CD8-positive, alpha-beta memory T cell (primary cell): ENCODE data around the gene RNF2. TPM values are rescaled to one million over a fixed set of nuclear protein-coding genes. Genes with fewer than 3 reads are reported as not detected.

Source experiments
- CTCF ChIA-PET: fragments of 350-600 bp; sonication (Branson Sonifier 250); formaldehyde crosslinking; loops from one replicate; lab custom pipeline; 2021; ENCODE audit warnings: antibody characterized with exemption; lab: Charles Lee
- POLR2A ChIA-PET: fragments of 350-600 bp; sonication (Branson Sonifier 250); formaldehyde crosslinking; loops from one replicate; lab custom pipeline; 2021; ENCODE audit warnings: antibody characterized with exemption; lab: Charles Lee
- DNase-seq, 5 donors: peaks; one replicate each; pipeline versions ENCODE4 v3.0.0 to v3.0.0-alpha.2; 2020 to 2022; ENCODE audit warnings: mixed read lengths in 1 of 5
- H3K27ac ChIP-seq: one replicate; pipeline ENCODE4 v1.7.0; 2013; ENCODE audit warnings: low read depth, mild to moderate bottlenecking, low read length, moderate library complexity
- H3K27me3 ChIP-seq: 2 replicates; pipeline ENCODE4 v1.7.0; 2013; ENCODE audit warnings: low read length, mild to moderate bottlenecking; ENCODE audit not compliant: insufficient read depth, poor library complexity, severe bottlenecking
- H3K36me3 ChIP-seq: 2 replicates; pipeline ENCODE4 v1.7.0; 2013; ENCODE audit warnings: mild to moderate bottlenecking, low read length, moderate library complexity; ENCODE audit not compliant: insufficient read depth
- H3K4me1 ChIP-seq: 2 replicates; pipeline ENCODE4 v1.7.0; 2013; ENCODE audit warnings: mild to moderate bottlenecking, low read length, moderate library complexity; ENCODE audit not compliant: insufficient read depth
- H3K4me3 ChIP-seq: 2 replicates; pipeline ENCODE4 v1.7.0; 2013; ENCODE audit warnings: mild to moderate bottlenecking, low read length
- H3K9me3 ChIP-seq: 2 replicates; pipeline ENCODE4 v1.7.0; 2013; ENCODE audit warnings: mild to moderate bottlenecking, low read length
- H3K27ac Mint-ChIP-seq, 8 donors: one replicate each; pipeline ENCODE4 v1.8.0; 2020 to 2021; ENCODE audit warnings: mixed read lengths in 8 of 8, mild to moderate bottlenecking in 6 of 8, inconsistent platforms in 3 of 8, moderate library complexity in 3 of 8
- H3K27me3 Mint-ChIP-seq, 2 donors: one replicate each; pipeline ENCODE4 v1.8.0; 2020 to 2021; ENCODE audit warnings: mixed read lengths in 2 of 2, mild to moderate bottlenecking in 1 of 2, moderate library complexity in 1 of 2
- H3K36me3 Mint-ChIP-seq, 3 donors: one replicate each; pipeline ENCODE4 v1.8.0; 2020 to 2021; ENCODE audit warnings: mixed read lengths in 3 of 3, inconsistent platforms in 1 of 3, mild to moderate bottlenecking in 1 of 3
- H3K4me1 Mint-ChIP-seq, 3 donors: one replicate each; pipeline ENCODE4 v1.8.0; 2020 to 2021; ENCODE audit warnings: mixed read lengths in 3 of 3, inconsistent platforms in 1 of 3, mild to moderate bottlenecking in 1 of 3
- H3K4me3 Mint-ChIP-seq, 7 donors: one replicate each; pipeline ENCODE4 v1.8.0; 2020 to 2021; ENCODE audit warnings: mixed read lengths in 7 of 7, mild to moderate bottlenecking in 6 of 7, moderate library complexity in 4 of 7, inconsistent platforms in 2 of 7
- H3K9me3 Mint-ChIP-seq, 5 donors: one replicate each; pipeline ENCODE4 v1.8.0; 2020 to 2022; ENCODE audit warnings: mixed read lengths in 5 of 5, mild to moderate bottlenecking in 3 of 5, moderate library complexity in 2 of 5, inconsistent platforms in 1 of 5
- polyA plus RNA-seq: library from polyadenylated mRNA; unstranded; fragments of 300-500 nt; fragmentation: Illumina TruSeq; gene quantifications from one replicate; pipeline ENCODE4 v1.2.3, GENCODE V29; 2021
- total RNA-seq, 2 experiments: library from RNA; stranded (reverse); gene quantifications; one replicate each; pipeline ENCODE4 v1.2.3, GENCODE V29; 2021

RNF2 gene
- total and polyA plus RNA-seq, 3 experiments from 2014 or later, result 29.6 to 32.2 (median 30.5) TPM

- Mint-ChIP-seq H3K9me3 (no peaks in the 10 kb centered on the region), H3K27ac (peak overlapping the region in 2 of 8 donors; percentile 14 to 32), H3K36me3 (peaks cover 22 to 82% (median 23%) of the 10 kb centered on the region in 3 donors), H3K27me3 (no peaks in the 10 kb centered on the region), H3K4me3 (no peak overlapping the region), H3K4me1 (peaks cover 0 to 4% (median 2%) of the 10 kb centered on the region in 3 donors)
- Histone ChIP-seq H3K9me3 (no peaks in the 10 kb centered on the region), H3K36me3 (no peaks in the 10 kb centered on the region), H3K4me1 (no peaks in the 10 kb centered on the region), H3K4me3 (no peak overlapping the region), H3K27ac (no peak overlapping the region), H3K27me3 (no peaks in the 10 kb centered on the region)
- POLR2A ChIA-PET, result no interaction called here
- CTCF ChIA-PET, result no interaction called here
- no peak for DNase-seq
Measured at GRCh38 chr1:185137896-185138545, 92.7 kb downstream of the RNF2 start.

DNA sequence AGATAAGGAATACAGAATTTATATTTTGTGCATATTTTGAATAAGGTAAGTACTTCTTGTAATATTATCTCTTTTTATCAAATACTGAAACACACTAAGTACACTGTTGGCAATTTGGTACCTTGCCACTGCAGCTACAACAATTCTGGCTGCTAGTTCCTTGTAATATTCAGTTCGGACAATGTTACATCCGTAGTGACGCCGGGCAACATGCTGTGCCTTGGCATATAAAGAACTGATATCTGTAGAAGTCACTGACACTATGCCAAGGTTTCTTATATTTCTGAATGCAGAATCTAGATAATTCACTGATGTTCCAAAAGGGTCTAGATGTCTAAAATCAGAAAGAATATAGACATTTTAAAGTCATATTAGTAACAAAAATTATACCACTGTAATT is 93.9 kb downstream of the RNF2 start:
- ChIA-PET CTCF (no interaction called here), POLR2A (no interaction called here)
- H3K36me3 ChIP-seq, result no peaks in the 10 kb centered on the region
- Mint-ChIP-seq H3K27me3 (no peaks in the 10 kb centered on the region), H3K27ac (no peak overlapping the region), H3K9me3 (no peaks in the 10 kb centered on the region), H3K4me1 (peaks cover 0 to 4% (median 2%) of the 10 kb centered on the region in 3 donors), H3K4me3 (no peak overlapping the region), H3K36me3 (peaks cover 13 to 78% (median 18%) of the 10 kb centered on the region in 3 donors)
- DNase-seq, result no peak
- H3K4me1 ChIP-seq, result no peaks in the 10 kb centered on the region
- H3K27me3 ChIP-seq, result no peaks in the 10 kb centered on the region
- H3K27ac ChIP-seq, result no peak overlapping the region
- H3K4me3 ChIP-seq, result no peak overlapping the region
- no peaks in the 10 kb centered on the region for H3K9me3 ChIP-seq

GRCh38 chr1:185144233-185144632 is 98.9 kb downstream of the RNF2 start:
- H3K36me3 ChIP-seq, result peaks cover 7% of the 10 kb centered on the region
- CTCF ChIA-PET, result no interaction called here

DNA sequence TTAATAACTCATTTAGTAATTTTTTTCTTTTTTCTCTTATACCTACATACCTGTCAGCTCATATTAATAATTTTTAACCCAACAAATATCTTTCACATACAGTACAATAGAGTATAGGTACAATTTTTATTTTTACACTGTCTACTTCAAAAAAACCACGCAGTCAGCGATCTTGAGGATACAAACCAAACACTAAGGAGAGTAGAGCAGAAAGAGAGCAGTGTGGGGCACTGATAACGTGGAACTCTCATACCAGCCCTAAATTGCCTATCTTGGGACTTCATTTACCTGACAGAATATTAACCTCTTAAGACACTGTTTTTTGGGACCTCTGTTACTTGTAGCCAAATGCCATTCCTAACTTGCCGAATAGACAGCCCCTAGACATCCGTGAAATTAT is 105.9 kb downstream of the RNF2 start:
- H3K36me3 ChIP-seq, result peaks cover 20% of the 10 kb centered on the region
- Mint-ChIP-seq H3K27me3 (no peaks in the 10 kb centered on the region), H3K27ac (no peak overlapping the region), H3K36me3 (peaks cover 5 to 48% (median 17%) of the 10 kb centered on the region in 3 donors), H3K9me3 (no peaks in the 10 kb centered on the region), H3K4me3 (no peak overlapping the region), H3K4me1 (peaks cover 35 to 47% (median 45%) of the 10 kb centered on the region in 3 donors)
- POLR2A ChIA-PET, result no interaction called here
- no peaks in the 10 kb centered on the region for H3K27me3 ChIP-seq
- H3K9me3 ChIP-seq, result no peaks in the 10 kb centered on the region
- CTCF ChIA-PET, result no interaction called here
- peaks cover 6% of the 10 kb centered on the region for H3K4me1 ChIP-seq
- no peak overlapping the region for H3K4me3 ChIP-seq
- H3K27ac ChIP-seq, result no peak overlapping the region
- no peak for DNase-seq

More at GRCh38 chr1:185144233-185144632, 98.9 kb downstream of the RNF2 start:
- DNase-seq, result no peak
- Histone ChIP-seq H3K9me3 (no peaks in the 10 kb centered on the region), H3K4me3 (no peak overlapping the region), H3K4me1 (no peaks in the 10 kb centered on the region), H3K27ac (no peak overlapping the region), H3K27me3 (no peaks in the 10 kb centered on the region)
- H3K9me3 Mint-ChIP-seq, result no peaks in the 10 kb centered on the region
- POLR2A ChIA-PET, result no interaction called here
- H3K4me3 Mint-ChIP-seq, result no peak overlapping the region
- peaks cover 2 to 12% (median 6%) of the 10 kb centered on the region in 3 donors for H3K4me1 Mint-ChIP-seq
- no peaks in the 10 kb centered on the region for H3K27me3 Mint-ChIP-seq
- peaks cover 6 to 73% (median 23%) of the 10 kb centered on the region in 3 donors for H3K36me3 Mint-ChIP-seq
- no peak overlapping the region for H3K27ac Mint-ChIP-seq

Other genes with a start within 250 kb of the RNF2 start
- gene NIBAN1, start 71.0 kb upstream of the RNF2 start, total RNA-seq, result 10 to 100 TPM; 51.8 to 55.7 TPM
- 40.0 TPM for gene NIBAN1, start 71.0 kb upstream of the RNF2 start, polyA plus RNA-seq
- gene TRMT1L, start 111.4 kb downstream of the RNF2 start, total RNA-seq, result 10 to 100 TPM; 23.2 to 25.5 TPM
- 15.3 TPM for gene TRMT1L, start 111.4 kb downstream of the RNF2 start, polyA plus RNA-seq
- gene SWT1, start 111.6 kb downstream of the RNF2 start, total RNA-seq, result 1 to 10 TPM; 2.3 to 2.7 TPM
- gene SWT1, start 111.6 kb downstream of the RNF2 start, polyA plus RNA-seq, result 2.7 TPM